Measurements from ENCODE around the gene FERMT2. TPM values are rescaled to one million over a fixed set of nuclear protein-coding genes. Genes with fewer than 3 reads are reported as not detected.

Gene FERMT2
- total RNA-seq, 1 donor from 2014 or later = 83.9 TPM

GRCh38 chr14:52960627-52961026 is 9.8 kb upstream of the FERMT2 start:
- no peak for DNase-seq (ENCODE audit: low read depth)
- H3K27me3 ChIP-seq (ENCODE audit: control insufficient read depth, insufficient read depth, low read length) = no peaks in the 10 kb centered on the region

GRCh38 chr14:52954346-52955214 is 3.7 kb upstream of the FERMT2 start:
- no peaks in the 10 kb centered on the region for H3K27me3 ChIP-seq (ENCODE audit: control insufficient read depth, insufficient read depth, low read length)
- TF ChIP-seq CTCF (IDR thresholded peaks at IDR 0.05; ENCODE audit: insufficient read depth, low read length, poor library complexity, severe bottlenecking) = no peak
- DNase-seq (ENCODE audit: low read depth) = no peak
- no peak overlapping the region for H3K4me3 ChIP-seq (ENCODE audit: low read depth, low read length)
- no peaks in the 10 kb centered on the region for H3K36me3 ChIP-seq (ENCODE audit: control insufficient read depth, insufficient read depth, low read length)

More at GRCh38 chr14:52960627-52961026, 9.8 kb upstream of the FERMT2 start:
- no peak overlapping the region for H3K4me3 ChIP-seq (ENCODE audit: low read depth, low read length)
- H3K36me3 ChIP-seq (ENCODE audit: control insufficient read depth, insufficient read depth, low read length) = no peaks in the 10 kb centered on the region
- TF ChIP-seq CTCF (IDR thresholded peaks at IDR 0.05; ENCODE audit: insufficient read depth, low read length, poor library complexity, severe bottlenecking) = no peak

GRCh38 chr14:52951681-52952554 is 1.1 kb upstream of the FERMT2 start:
- Histone ChIP-seq H3K27me3 (ENCODE audit: control insufficient read depth, insufficient read depth, low read length) (no peaks in the 10 kb centered on the region), H3K4me3 (ENCODE audit: low read depth, low read length) (peak overlapping the region; percentile 70), H3K36me3 (ENCODE audit: control insufficient read depth, insufficient read depth, low read length) (peaks cover under 1% of the 10 kb centered on the region)
- TF ChIP-seq CTCF (IDR thresholded peaks at IDR 0.05; ENCODE audit: insufficient read depth, low read length, poor library complexity, severe bottlenecking) = peak; percentile 59
- DNase-seq (ENCODE audit: low read depth) = peak; percentile 50

GRCh38 chr14:52950410-52950897 is 396 bp downstream of the FERMT2 start:
- no peak for DNase-seq (ENCODE audit: low read depth)
- Histone ChIP-seq H3K36me3 (ENCODE audit: control insufficient read depth, insufficient read depth, low read length) (peaks cover 3% of the 10 kb centered on the region), H3K27me3 (ENCODE audit: control insufficient read depth, insufficient read depth, low read length) (no peaks in the 10 kb centered on the region), H3K4me3 (ENCODE audit: low read depth, low read length) (peak overlapping the region; percentile 67)
- TF ChIP-seq CTCF (IDR thresholded peaks at IDR 0.05; ENCODE audit: insufficient read depth, low read length, poor library complexity, severe bottlenecking) = no peak

GRCh38 chr14:52949711-52950409 is 990 bp downstream of the FERMT2 start:
- peak overlapping the region; percentile 67 for H3K4me3 ChIP-seq (ENCODE audit: low read depth, low read length)
- H3K27me3 ChIP-seq (ENCODE audit: control insufficient read depth, insufficient read depth, low read length) = no peaks in the 10 kb centered on the region
- TF ChIP-seq CTCF (IDR thresholded peaks at IDR 0.05; ENCODE audit: insufficient read depth, low read length, poor library complexity, severe bottlenecking) = no peak
- DNase-seq (ENCODE audit: low read depth) = no peak
- H3K36me3 ChIP-seq (ENCODE audit: control insufficient read depth, insufficient read depth, low read length) = peaks cover 3% of the 10 kb centered on the region
